ENCODE data around the gene PSMB3.

DNA sequence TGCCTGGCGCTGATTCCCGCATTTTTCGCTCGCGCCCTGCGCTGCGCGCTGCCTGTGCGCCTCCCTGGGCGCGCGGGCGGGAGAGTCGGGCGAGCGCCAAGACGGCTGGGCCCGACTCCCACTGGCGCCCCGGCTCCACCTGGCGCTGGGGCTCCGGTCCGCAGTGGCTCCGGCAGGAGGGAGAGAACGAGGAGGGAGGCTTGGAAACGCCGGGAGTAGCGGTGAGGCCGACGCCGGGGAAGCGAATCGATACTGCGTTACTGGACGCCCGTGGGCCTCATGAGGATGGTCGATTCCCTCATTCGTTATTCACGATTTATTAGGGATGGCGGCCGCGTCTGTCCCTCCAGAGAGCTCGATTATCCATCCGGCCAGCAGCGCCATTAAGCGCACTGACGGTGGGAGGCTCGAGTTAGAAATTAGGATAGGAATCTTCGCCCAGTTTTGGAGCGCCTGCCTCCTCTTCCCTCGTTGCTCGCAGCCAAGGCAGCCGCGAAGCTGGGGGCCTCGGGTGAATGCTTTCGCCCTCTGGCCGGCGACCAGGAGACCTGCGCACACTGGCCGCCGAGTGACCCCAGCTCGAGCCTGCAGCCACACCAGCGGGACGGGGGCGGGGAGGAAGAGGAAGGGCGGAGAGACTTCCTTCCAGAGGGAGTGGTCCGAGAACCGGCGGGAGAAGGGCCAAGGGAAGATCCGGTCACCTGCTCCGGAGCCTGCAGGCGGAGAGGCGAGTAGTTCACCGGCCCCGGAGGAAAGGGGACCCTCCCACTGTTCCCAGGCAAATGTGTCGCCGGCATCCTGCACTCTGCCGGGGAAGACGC, 3.1 kb upstream of the PSMB3 start:
- TF ChIP-seq POLR2A (IDR thresholded peaks at IDR 0.05; ENCODE audit: low read depth, low read length) (no peak), POLR2AphosphoS5 (IDR thresholded peaks at IDR 0.05; ENCODE audit: low read depth, low read length) (no peak), TAF1 (IDR thresholded peaks at IDR 0.05; ENCODE audit: borderline replicate concordance, low read depth, low read length) (no peak)

Data from GM12892 (cell line).